ENCODE measurements around the gene MIER3.
A peak's percentile ranks its signal among the peaks of the same experiment; 100 is the strongest.
"Not testable (repeated sequence)": the region's sequence is repeated elsewhere in the genome, so short reads cannot be mapped to it uniquely, and the experiment has no call there.

Gene MIER3, protein sequence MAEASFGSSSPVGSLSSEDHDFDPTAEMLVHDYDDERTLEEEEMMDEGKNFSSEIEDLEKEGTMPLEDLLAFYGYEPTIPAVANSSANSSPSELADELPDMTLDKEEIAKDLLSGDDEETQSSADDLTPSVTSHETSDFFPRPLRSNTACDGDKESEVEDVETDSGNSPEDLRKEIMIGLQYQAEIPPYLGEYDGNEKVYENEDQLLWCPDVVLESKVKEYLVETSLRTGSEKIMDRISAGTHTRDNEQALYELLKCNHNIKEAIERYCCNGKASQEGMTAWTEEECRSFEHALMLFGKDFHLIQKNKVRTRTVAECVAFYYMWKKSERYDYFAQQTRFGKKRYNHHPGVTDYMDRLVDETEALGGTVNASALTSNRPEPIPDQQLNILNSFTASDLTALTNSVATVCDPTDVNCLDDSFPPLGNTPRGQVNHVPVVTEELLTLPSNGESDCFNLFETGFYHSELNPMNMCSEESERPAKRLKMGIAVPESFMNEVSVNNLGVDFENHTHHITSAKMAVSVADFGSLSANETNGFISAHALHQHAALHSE

DNA sequence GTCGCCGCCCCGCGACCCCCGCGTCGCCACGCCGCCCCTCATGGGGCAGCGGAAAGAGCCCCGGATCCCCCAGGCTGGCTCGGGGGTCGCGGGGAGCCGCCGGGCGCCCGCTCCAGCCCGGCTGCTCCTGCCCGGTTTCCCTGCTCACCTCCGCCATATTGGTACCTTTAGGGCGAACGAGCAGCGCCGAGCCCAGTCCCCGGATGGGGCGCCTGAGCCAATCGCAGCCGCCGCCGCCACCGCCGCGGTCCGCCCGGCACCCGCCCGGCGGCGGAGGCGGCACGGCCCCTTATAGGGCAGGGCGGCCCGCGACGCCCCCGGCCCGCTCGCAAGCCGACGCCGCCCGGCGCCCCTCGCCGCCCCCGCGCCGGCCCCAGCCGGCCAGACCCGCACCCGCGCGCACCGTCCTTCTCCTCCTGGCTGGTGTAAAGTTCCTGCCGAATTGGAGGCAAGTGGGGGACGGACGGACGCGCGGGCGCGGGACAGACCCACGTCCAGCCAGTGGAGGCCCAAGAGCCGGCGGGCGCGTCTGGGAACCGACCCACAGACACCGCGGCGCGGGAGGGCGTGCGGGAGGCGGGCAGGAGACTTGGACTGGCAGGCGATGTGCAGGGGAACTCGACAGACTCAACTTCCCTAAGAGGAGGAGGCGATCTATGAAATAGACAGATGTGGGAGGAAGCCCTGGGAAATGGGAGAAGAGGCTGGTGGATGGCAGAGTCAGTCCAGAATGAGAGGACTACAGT, at the start of gene MIER3:
TSS of gene MIER3 (minus strand) at position 178 of the 746 bp plus-strand sequence. CDS start at position 157, 21 bp downstream.
- peak; percentile 15 to 83 for DNase-seq

GRCh38 chr5:56995596-56995995, 43.7 kb upstream of the MIER3 start:
- no peak for DNase-seq

DNA sequence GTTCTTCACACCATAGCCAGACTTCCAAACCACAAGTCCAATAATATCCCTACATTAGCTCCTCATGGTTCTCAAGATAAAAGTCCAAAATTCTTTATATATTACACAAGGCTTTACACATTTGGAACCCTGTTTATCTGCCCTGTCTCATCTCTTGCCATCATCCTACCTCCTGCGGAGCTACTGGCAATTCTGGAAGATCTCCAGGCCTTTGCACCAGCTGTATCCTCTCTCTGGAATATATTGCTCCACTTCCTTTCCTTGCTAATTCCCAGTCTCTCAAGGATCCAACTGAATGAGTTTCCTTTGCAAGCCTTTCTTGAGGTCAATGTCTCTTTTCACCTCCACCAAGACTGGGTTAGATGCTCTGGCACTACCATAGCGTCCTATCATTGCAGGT, 41.3 kb upstream of the MIER3 start:
- no peak for DNase-seq

GRCh38 chr5:56989676-56990075, 37.8 kb upstream of the MIER3 start:
- DNase-seq, result no peak

DNA sequence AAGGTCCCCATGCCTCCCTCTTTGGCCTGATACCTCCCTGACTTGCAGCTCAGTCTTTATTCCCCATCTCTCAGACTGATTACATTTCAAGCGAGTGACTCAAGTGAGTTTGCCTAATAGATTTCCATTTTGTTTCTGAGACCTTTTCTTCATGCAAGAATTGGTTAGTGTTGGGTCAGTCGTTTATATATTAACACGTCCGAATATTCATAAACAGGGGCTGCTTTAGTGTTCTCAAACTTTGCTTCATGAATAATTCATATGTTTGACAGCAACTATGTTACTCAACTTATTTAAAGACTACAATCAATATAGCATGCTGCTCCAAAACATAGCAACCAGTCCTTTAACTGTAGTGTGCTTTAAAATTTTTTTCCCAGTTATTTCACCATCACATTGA, 36.6 kb upstream of the MIER3 start:
- no peak for DNase-seq

DNA sequence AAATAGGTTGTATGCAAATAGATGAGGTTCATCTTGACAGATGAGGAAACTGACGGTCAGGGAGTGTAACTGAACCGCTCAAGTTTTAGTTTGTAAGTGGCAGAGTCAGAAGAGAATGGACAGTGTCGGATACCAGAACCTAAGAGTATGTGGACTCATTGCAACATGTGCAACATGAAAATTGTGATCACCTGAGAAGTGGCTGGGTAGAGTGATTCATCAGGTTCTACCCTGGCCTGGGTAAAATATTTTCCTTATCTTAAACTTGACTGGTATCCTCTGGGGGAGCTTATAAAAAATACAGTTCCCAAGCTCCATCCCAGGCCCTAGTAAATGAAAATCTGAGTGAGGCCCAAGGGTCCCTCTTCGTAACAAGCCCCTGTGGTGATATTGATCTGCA, 35.2 kb upstream of the MIER3 start:
- DNase-seq, result no peak

DNA sequence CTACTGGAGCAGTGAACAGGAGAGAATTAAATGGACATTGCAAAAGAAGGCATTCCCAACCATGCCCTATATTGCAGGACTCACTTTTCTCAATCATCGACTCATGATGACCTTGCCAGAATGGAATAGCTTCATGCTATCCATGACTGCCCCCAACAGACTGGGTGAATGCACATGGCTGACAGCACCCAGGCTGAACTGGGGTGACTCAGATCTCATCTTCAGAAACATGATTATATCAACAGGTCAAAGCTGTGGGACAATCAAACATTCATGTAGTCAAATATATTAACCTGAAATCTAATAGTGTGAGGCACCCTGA, 34.7 kb upstream of the MIER3 start:
- DNase-seq, result no peak

DNA sequence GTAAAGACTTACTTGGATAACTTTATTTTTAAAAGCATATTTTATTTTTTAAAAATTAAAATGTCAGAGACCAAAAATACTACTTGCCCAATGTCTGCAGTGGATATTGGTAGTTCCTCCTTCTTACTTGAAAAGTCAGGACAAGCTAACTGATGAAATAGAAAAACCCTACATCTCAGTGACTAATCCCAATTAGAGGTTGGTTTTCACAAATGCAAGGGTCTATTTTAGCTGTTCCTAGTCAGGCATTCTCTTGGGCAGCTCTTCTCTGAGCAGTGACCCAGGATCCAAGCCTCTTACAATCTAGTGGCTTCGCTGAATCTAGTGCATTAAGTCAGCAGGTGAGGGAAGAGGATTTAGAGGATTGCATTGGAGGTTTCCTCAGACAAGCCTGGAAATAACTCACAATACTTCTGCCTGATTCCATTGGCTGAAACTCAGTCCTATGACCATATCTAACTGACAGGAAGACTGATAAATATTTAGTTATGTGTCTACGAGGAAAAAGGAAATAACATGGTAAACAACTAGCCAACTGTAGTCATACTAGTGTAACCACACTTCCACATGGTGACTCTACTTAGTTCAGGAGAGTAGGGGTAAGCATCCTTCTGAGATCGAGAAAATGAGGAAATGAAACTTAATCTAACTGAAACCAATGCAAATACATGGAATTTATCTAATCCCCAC, 34.2 kb upstream of the MIER3 start:
- DNase-seq, result no peak

DNA sequence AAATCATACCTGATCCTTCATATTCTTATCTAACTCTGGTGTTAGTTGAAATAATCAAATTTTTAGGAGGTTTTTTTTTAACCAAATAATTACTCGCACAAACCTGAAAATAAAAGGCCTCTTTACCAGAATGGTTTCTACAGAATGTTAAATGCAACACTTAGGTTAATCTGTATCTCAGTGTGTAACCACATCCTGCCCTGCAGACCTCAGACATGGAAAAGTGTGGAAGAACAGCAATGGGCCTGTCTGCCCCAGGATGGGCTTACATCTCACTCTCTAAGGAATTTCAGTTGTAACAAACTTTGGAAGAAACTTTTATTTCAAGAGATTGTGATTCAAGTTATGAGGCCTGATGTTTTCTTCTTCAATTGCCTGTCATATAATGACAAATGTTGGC, 32.5 kb upstream of the MIER3 start:
- no peak for DNase-seq

GRCh38 chr5:56983593-56984361, 31.9 kb upstream of the MIER3 start:
- no peak for DNase-seq

GRCh38 chr5:56981548-56982315, 29.8 kb upstream of the MIER3 start:
- DNase-seq, result no peak

DNA sequence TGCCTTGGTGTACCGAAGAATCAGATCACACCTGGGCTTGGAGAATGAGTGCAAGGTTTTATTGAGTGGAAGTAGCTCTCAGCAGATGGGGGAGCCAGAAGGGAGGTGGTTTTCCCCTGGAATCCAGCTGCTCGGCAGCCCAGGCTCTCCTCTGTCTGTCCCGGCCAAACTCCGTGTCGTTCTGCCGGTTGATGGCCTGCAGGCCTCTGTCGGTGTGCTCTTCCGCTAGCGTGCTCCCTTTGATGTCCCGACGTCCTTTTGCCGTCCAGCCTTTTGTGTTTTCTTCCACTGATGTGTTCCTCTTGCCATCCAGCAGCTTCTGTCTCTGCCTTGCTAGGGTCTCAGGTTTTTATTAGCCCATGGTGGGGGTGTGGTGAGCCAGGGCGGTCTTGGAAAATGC, 28.0 kb upstream of the MIER3 start:
- DNase-seq, result no peak

DNA sequence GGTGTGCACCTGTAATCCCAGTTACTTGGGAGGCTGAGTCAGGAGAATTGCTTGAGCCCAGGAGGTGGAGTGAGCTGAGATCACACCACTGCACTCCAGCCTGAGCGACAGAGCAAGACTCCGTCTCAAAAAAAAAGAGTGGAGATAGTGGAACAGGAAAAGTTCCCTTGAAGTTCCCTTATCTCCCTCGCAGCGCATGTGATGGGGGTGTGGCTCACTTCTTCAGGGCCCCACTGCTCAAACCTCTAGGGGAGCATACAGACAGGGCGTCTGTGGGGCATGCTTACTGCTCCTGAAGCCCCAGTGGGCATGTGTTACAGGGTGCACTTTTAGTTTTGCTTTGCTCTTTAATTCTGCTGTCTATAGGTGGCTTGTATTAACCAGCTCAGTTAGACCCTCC, 27.6 kb upstream of the MIER3 start:
- DNase-seq, result not testable (repeated sequence)

- DNase-seq, result no peak
Observed at GRCh38 chr5:56977822-56978221, 25.9 kb upstream of the MIER3 start.

DNA sequence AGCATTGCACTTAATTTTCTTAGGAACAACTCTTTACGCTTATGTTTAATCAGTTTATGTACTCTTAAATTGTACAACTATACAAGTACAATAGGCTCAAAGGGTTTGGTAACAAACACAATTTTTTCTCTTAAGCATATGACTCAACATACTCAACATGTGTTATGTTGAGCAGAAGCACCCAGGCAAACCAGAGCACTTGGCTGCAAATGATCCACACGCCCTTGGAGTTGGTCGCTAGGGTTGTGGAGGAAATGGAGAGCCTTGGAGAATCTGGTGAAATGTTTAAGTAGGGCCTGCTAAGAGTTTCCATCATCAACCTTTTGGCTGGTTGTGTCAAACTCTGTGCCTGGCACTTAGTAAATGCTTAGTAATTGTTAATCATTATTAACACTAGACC, 25.1 kb upstream of the MIER3 start:
- no peak for DNase-seq

- DNase-seq, result no peak
Observed at GRCh38 chr5:56974241-56974640, 22.3 kb upstream of the MIER3 start.

DNA sequence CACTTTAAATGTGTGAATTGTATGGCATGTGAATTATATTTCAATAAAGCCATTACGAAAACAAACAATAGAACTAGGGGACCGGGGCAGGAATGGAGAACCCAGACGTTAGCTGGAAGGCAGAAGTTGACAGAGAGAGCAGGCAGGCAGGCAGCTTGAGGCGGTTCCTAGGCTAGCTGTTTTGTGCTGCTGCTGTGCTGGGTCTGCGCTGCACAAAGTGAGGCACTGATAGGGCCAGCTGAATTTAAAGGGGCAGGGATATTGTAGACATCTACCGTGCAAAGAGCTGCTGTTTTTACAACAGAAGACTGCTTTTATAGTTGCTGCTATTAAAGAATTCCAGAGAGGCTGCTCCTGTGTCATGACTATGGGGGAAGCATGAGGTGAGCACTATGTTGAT, 21.6 kb upstream of the MIER3 start:
- no peak for DNase-seq

GRCh38 chr5:56971275-56971674, 19.4 kb upstream of the MIER3 start:
- DNase-seq, result no peak

- no peak for DNase-seq
Observed at GRCh38 chr5:56964173-56964572, 12.2 kb upstream of the MIER3 start.

- DNase-seq, result no peak
Observed at GRCh38 chr5:56963246-56963645, 11.3 kb upstream of the MIER3 start.

GRCh38 chr5:56962286-56962685, 10.4 kb upstream of the MIER3 start:
- no peak for DNase-seq

GRCh38 chr5:56961746-56962145, 9.8 kb upstream of the MIER3 start:
- DNase-seq, result no peak

Data from NCI-H526 (cell line).